ENCODE results near the gene PRDM16.

DNA sequence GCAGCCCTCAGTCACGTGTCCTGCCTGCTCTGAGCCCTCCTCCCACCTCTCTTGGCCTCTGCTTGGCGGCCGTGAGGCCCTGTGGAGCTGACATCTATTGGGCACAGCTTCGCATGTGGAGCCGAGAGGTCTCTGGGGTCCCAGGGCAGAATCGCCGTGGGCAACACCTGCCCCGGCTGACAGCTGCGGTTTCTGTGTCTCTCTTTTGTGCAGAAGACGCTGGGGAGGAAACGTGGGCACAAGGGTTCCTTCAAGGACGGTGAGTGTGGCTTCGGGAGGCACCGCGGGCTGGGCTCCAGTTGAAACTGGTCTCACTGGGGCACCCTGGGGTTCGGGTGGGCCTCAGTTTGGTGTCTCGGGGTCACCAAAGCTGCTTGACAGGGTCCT, 396.9 kb downstream of the PRDM16 start:
- TF ChIP-seq POLR2A (IDR thresholded peaks at IDR 0.05; ENCODE audit: low read length) = no peak
- no peak for TF ChIP-seq ZSCAN20 (CRISPR knock-in tag; IDR thresholded peaks at IDR 0.05)
- no peak for TF ChIP-seq HOXB13 (CRISPR knock-in tag; IDR thresholded peaks at IDR 0.05; ENCODE audit: low read depth)
- no peak for TF ChIP-seq RARB (CRISPR knock-in tag; IDR thresholded peaks at IDR 0.05)
- TF ChIP-seq, protein P1, sequence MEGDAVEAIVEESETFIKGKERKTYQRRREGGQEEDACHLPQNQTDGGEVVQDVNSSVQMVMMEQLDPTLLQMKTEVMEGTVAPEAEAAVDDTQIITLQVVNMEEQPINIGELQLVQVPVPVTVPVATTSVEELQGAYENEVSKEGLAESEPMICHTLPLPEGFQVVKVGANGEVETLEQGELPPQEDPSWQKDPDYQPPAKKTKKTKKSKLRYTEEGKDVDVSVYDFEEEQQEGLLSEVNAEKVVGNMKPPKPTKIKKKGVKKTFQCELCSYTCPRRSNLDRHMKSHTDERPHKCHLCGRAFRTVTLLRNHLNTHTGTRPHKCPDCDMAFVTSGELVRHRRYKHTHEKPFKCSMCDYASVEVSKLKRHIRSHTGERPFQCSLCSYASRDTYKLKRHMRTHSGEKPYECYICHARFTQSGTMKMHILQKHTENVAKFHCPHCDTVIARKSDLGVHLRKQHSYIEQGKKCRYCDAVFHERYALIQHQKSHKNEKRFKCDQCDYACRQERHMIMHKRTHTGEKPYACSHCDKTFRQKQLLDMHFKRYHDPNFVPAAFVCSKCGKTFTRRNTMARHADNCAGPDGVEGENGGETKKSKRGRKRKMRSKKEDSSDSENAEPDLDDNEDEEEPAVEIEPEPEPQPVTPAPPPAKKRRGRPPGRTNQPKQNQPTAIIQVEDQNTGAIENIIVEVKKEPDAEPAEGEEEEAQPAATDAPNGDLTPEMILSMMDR (IDR thresholded peaks at IDR 0.05) = no peak
- TF ChIP-seq REST (IDR thresholded peaks at IDR 0.05) = no peak
- TF ChIP-seq MAFK (IDR thresholded peaks at IDR 0.05; ENCODE audit: partially characterized antibody) = no peak
- TF ChIP-seq JUNB (IDR thresholded peaks at IDR 0.05) = no peak
- TF ChIP-seq SREBF2 (IDR thresholded peaks at IDR 0.05) = no peak
- no peak for TF ChIP-seq NFE2L2 (conservative IDR thresholded peaks at IDR 0.05; ENCODE audit: low read length)

Measured in A549 (cell line).